Stimulated activated CD8-positive, alpha-beta memory T cell treated with anti-CD3 and anti-CD28 coated beads, Interleukin-7, amount 100 ng/mL, for 48 hours (primary cell): ENCODE results near the gene ACTMAP.

Experiments used
- DNase-seq, 2 donors: peaks; one replicate each; pipeline ENCODE4 v3.0.0-alpha.2; 2020; ENCODE audit warnings: low read depth in 1 of 2; ENCODE audit errors: extremely low read depth in 1 of 2

ACTMAP gene

DNA sequence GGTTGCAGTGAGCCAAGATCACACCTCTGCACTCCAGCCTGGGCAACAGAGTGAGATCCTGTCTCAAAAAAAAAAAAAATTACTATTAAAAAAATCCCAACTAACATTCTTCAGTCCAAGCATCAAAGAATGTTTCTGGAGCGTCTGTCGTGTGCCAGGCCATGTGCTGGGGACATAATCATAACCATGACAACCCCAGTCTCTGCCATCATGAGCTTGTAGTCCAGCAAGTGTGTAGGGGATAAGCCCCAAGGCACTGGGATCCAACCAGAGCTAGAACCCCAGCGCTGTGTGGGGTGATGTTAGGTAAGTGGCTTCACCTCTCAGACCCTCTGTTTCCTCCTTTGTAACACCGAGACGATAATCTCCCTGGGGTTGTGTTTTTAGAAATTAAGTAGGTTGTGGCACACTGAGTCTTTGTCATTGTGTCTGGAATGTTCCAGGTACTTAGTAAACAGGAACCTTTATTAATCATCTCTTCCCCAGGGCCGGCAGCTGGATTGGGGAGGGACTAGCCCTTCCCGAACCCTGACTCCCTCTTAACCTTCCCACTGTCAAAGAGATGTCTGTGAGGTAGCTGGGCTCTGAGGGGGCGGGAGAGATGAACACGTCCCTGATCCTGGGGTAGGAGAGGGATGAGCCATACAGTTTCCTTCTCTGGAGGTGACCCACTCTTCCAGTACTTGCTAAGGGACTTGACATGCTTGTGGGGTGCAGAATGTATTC, 28.2 kb downstream of the ACTMAP start:
- no peak for DNase-seq

DNA sequence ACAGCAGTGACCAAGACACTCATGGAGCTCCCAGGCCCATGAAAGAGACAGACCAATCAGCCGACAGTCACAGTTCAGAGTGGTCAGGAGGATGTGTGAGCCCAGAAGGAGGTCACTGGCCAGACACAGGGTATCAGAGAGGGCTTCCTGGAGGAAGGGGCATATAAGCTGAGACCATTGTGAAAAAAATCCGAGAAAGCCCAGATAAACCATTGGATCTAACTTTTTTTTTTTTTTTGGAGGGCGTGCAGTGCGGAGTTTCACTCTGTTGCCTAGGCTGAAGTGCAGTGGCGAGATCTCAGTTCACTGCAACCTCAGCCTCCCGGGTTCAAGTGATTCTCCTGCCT, 29.2 kb downstream of the ACTMAP start:
- no peak for DNase-seq

GRCh38 chr19:40719414-40719894, 30.8 kb downstream of the ACTMAP start:
- no peak for DNase-seq

DNA sequence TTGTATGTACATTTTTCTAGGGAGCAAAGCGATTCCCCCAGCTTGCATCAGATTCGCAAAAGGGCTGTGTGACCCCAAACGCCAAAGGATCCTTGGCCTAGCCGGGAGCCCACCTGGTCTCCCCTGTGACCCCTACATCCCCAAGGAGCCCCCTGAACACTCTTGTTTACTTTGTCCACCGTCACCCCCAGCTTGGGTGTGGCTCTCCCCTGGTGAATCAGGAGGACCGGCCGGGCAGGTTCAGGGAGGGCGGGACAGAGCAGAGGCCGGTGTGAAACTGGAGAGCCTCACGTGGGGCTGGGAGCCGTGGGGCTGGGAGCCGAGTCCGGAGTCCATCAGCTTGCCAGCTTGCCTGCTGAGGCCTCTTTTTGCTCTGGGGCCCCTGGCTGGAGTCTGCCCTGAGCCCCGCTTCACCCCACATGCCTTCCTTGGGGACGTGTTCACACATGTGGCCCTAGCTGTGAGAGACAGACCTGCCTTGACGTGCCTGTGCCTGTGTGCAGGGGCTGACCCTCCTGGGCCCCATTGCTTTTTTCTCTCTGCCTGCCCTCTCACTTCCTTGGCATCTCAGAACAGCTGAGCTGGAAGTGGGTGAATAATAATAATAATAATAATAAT, 31.4 kb downstream of the ACTMAP start:
- no peak for DNase-seq

DNA sequence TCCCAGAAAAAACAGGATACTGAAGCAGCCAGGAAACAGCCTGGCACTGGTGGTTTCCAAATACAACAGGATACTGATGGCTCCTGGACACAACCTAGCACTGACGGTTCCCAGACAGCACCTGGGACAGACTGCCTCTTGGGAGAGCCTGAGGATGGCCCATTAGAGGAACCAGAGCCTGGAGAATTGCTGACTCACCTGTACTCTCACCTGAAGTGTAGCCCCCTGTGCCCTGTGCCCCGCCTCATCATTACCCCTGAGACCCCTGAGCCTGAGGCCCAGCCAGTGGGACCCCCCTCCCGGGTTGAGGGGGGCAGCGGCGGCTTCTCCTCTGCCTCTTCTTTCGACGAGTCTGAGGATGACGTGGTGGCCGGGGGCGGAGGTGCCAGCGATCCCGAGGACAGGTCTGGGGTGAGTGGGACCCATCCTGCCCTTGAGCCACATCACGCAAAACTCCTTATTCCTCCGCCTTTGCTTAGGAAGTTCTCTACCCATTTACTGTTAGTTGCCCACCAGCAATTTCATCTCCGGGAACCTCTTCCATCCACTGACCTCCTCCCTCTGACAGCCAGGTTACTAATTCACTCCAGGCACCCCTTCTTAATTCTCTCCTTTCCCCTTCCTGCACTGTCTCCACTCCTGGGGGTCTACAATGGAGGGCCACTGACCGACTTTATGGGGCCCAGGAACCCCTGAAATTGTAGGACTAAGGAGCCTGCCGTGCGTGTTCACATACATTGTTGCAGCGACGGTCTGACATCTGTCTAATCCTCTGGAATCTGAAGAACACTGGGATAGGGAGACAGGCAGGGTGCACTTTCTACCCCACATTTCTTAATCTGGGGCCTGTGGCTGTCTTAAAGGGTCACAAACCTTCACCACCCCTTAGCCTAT, 32.1 kb downstream of the ACTMAP start:
- DNase-seq, result no peak

GRCh38 chr19:40717325-40717879, 32.9 kb downstream of the ACTMAP start:
- DNase-seq, result no peak

GRCh38 chr19:40716482-40717324, 33.6 kb downstream of the ACTMAP start, which contains the start of the genes COQ8B and ITPKC:
Gene COQ8B (minus strand): TSS chr19:40716886. CDS start chr19:40714632, 2,254 bp downstream.
Gene ITPKC (plus strand): TSS chr19:40717112. CDS start chr19:40717136, 24 bp downstream.
- peak; percentile 99 to 100 for DNase-seq

- DNase-seq, result peak; percentile 39 to 80
These were observed 34.2 kb downstream of the ACTMAP start for GRCh38 chr19:40716031-40716481.

DNA sequence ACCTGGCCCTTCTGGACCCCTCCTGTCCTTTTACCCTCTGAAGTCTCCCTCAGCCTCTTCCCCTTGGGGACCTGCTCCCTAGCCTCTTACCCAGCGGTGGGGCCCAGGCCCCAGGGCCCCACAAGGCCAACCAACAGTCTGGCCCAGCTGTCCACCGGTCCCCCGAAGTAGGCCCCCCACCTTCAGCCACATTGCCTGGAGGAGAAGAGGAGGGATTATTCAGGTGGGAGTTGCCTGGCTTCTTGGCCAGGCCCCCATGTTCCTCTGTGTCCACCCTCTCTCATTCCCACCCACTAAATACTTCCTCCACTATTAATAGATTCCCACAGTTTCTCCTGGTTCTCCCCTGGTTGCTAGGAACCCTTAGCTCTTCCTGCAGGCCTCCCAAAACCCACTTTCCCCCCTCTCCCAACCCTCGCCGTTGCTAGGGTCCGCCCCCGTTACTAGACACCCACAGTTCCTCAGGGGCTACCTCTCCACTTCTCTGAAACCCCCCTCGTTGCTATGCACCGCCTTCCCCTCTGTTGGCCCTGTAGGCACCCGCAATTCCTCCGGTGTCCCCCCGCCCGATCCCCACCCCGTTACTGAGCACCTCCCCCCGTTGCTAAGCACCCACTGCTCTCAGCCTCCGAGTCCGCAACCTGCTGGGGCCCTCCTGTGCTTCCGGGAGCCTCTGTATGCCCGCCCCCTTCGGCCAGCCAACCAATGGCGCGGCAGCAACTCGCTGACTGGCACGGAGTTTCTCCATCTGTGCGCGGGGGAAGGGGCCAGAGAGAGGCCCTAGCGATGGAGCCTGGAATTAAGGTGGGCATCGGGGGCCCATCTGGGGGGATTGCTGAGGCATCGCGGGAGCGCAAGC, 35.6 kb downstream of the ACTMAP start:
- DNase-seq, result peak; percentile 86 to 90

DNA sequence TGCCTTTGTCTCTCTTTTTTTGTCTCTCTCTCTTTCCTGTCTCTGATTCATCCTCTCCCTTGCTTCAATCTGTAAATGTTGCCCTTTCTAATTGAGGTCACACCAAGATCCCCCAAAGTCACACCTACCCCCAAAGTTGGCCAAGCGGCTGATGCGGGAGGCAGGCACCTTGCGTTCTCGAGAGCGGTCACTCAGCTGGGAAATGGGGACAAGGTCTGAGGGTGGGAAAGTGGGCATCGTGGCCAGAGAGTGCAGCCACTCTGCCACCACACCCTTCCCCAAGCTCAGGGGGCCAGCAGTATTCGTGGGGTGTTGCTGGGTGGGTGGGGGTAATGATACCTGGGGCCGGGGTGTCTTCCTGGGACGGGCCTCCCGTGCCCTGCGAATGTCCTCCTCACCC, 36.3 kb downstream of the ACTMAP start:
- DNase-seq, result no peak

DNA sequence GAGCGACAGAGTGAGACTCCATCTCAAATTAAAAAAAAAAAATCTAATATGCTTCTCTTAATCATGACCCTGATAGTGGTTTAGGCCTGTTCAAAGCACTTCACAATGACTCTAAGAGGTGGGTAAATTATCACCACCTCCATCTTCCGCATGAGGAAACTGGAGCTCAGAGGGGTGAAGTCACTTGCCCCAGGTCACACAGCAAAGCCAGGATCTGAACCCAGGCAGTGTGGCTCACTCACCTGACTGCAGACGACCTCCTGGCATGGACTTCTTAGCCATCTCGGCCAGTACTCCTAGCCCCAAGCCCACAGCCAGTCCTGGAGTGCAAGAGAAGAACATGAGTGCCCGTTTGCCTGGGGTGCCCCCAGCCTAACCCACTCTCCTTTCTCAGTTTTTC, 40.5 kb downstream of the ACTMAP start:
- DNase-seq, result no peak

- no peak for DNase-seq
These were observed 42.7 kb downstream of the ACTMAP start for GRCh38 chr19:40707615-40708014.

DNA sequence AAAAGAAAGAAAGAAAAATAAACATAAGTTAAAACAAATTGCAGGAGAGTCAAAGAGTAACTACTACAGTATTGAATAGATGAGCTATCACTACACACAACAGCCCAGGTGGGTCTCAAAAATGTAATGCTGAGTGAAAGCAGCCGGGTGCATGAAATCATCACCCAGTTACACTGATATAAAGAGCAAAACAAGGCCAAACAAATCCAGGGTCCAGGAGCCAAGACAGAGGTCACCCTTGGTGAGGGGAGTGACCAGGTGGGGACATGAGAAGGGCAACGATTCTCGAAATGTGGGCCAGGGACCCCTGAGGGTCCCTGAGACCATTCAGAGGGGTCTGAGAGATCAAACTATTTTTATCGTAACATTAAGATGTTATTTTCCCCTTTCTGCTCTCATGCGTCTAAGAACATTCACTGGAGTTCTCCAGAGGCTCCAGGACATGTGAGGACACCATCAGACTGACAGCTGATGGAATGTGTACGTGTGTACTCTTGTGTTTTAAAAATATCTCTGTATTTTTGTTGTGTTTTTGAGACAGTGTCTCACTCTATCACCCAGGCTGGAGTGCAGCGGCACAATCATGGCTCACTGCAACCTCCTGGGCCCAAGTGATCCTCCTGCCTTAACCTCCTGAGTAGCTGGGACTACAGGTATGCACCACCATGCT, 44.2 kb downstream of the ACTMAP start:
- DNase-seq, result no peak

GRCh38 chr19:40705362-40705651, 45.0 kb downstream of the ACTMAP start:
- no peak for DNase-seq

GRCh38 chr19:40704491-40705361, 45.6 kb downstream of the ACTMAP start:
- DNase-seq, result no peak

GRCh38 chr19:40703029-40703755, 47.1 kb downstream of the ACTMAP start:
- no peak for DNase-seq

GRCh38 chr19:40702337-40703012, 47.8 kb downstream of the ACTMAP start:
- DNase-seq, result no peak
